K562 (cell line): ENCODE measurements around the gene ITPR1.
"Not testable (repeated sequence)": the region's sequence is repeated elsewhere in the genome, so short reads cannot be mapped to it uniquely, and the experiment has no call there.

ENCODE experiments used
- BRCA1 ChIP-seq, 2 experiments: fragments of 450-650 bp in 1 of 2; sonication (generic) in 1 of 2; formaldehyde crosslinking in 1 of 2; IDR thresholded peaks; 2 replicates each; pipeline versions ENCODE4 v1.5.0 to v1.6.1; 2017 to 2020; ENCODE audit warnings: mild to moderate bottlenecking in 1 of 2, missing genetic modification reagents in 1 of 2
- HDAC1 ChIP-seq, 2 experiments: fragments of 450-650 bp; IDR thresholded peaks; 2 replicates each; pipeline ENCODE4 v1.6.1; 2016 to 2017; ENCODE audit warnings: inconsistent platforms in 1 of 2, mild to moderate bottlenecking in 1 of 2, moderate library complexity in 1 of 2
- NFRKB ChIP-seq: fragments of 450-650 bp; IDR thresholded peaks from 2 replicates; pipeline ENCODE4 v1.6.1; 2016; ENCODE audit warnings: low read depth
- SMC3 ChIP-seq: conservative IDR thresholded peaks from 2 replicates; pipeline ENCODE4 v1.6.1; 2011; ENCODE audit warnings: low read depth, low read length, improper control_type of control experiment; ENCODE audit not compliant: insufficient read depth

DNA sequence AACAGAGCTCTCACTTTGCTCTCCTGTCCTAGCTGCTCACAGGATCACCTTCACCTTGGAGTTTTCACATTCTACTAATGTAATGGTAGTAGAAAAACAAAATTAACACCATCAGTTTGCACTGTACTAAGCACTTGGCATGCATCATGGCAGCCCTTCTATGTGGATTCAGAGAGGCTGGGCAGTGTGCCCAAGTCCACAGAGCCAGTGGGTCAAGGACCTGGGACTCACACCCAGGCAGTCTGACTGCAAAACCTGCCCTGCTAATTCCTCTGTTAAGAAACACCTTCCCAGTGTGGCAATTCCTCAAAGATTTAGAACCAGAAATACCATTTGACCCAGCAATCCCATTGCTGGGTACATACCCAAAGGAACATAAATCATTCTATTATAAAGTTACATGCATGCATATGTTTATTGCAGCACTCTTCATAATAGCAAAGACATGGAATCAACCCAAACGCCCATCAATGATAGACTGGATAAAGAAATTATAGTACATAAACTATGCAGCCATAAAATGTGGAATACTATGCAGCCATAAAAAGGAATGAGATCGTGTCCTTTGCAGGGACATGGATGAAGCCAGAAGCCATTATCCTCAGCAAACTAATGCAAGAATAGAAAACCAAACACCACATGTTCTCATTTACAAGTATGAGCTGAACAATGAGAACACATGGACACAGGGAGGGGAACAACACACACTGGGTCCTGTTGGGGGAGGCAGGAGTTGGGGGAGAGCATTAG lies 269.5 kb downstream of the ITPR1 start:
- not testable (repeated sequence) for TF ChIP-seq SMC3; BRCA1 (IDR thresholded peaks at IDR 0.05); BRCA1 (CRISPR knock-in tag; IDR thresholded peaks at IDR 0.05); HDAC1 (IDR thresholded peaks at IDR 0.05); NFRKB
